ENCODE measurements around the gene UGT2B7. TPM values are rescaled to one million over a fixed set of nuclear protein-coding genes. Genes with fewer than 3 reads are reported as not detected.
A peak's percentile ranks its signal among the peaks of the same experiment; 100 is the strongest.
"Not testable (repeated sequence)": the region's sequence is repeated elsewhere in the genome, so short reads cannot be mapped to it uniquely, and the experiment has no call there.

Gene UGT2B7
- total and polyA plus RNA-seq, 2 of the 13 experiments (the other 11 are each of a cell fraction or from before 2014, with no cell fraction given) = 26.8 to 41.8 TPM

DNA sequence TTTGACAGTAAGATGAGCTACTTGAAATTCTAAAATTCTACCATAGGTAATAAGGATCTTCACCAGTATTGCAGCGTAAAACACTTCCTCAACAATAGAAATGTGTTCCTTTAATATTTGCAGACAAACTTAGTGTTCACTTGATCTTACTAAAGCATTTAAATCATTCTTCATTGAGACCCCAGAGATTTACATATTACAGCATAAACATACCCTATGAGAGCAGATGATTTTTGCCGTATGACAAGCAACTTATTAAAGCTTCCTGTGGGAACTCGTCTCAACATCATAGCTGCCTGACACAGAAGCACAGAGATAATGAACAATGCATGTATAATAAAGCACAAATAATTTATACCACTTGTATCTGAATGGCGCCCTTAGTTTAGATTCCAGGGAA lies 3.6 kb downstream of the UGT2B7 start:
- POLR2A ChIA-PET = no interaction called here
- H3K79me2 ChIP-seq (ENCODE audit: insufficient read depth, low read length) = no peaks in the 10 kb centered on the region
- FAIRE-seq (no peak), ATAC-seq (no peak), DNase-seq (ENCODE audit: low spot score) (no peak)
- no peaks in the 10 kb centered on the region for H3K9me3 ChIP-seq (ENCODE audit: low read length)
- 96% methylated on average over 4 of the region's 4 CpGs for WGBS (ENCODE audit: low lambda C conversion rate)
- no peaks in the 10 kb centered on the region for H3K27me3 ChIP-seq (ENCODE audit: control insufficient read depth in 1 of 2, insufficient read depth in 2 of 2, low read length in 2 of 2)
- peak overlapping the region; percentile 72 for H3K27ac ChIP-seq (ENCODE audit: extremely low read length, insufficient read depth, low read length)
- H3K4me1 ChIP-seq (ENCODE audit: insufficient read depth, low read length) = peaks cover 97% of the 10 kb centered on the region
- BruUV-seq (replicated peaks) = no TSS peak
- H3K9ac ChIP-seq (ENCODE audit: insufficient read depth, low read depth, low read length) = no peak overlapping the region
- intact Hi-C loops (cut with micrococcal nuclease; ENCODE audit: unreplicated experiment) = loop anchor here (2.0 to 5.0 kb wide), 3 partner anchors 67 to 367 kb away; no protein-coding TSS in a partner anchor
- no peak overlapping the region for H3K4me2 ChIP-seq (ENCODE audit: low read depth, low read length)
- no peak for TF ChIP-seq RAD21 (CRISPR knock-in tag; IDR thresholded peaks at IDR 0.05)
- H2AFZ ChIP-seq (ENCODE audit: low read length) = no peak overlapping the region
- CTCF ChIA-PET (ENCODE audit: low intra/inter-chr PET ratio, low total read pairs) = no interaction called here
- no peaks in the 10 kb centered on the region for H3K36me3 ChIP-seq (replicated peaks in 1 of 2; ENCODE audit: control insufficient read depth in 1 of 2, insufficient read depth in 2 of 2, low read length in 2 of 2)
- H4K20me1 ChIP-seq (ENCODE audit: insufficient read depth, low read length) = no peaks in the 10 kb centered on the region
- H3K4me3 ChIP-seq (replicated peaks in 1 of 3; ENCODE audit: insufficient read depth in 1 of 3, low read depth in 2 of 3, low read length in 3 of 3) = no peak overlapping the region
- in situ Hi-C loops (cut with HindIII; ENCODE audit: extremely low pct_ligation_motif_present, low pct_unique_long_range_greater_than_20kb) = no loop called here

DNA sequence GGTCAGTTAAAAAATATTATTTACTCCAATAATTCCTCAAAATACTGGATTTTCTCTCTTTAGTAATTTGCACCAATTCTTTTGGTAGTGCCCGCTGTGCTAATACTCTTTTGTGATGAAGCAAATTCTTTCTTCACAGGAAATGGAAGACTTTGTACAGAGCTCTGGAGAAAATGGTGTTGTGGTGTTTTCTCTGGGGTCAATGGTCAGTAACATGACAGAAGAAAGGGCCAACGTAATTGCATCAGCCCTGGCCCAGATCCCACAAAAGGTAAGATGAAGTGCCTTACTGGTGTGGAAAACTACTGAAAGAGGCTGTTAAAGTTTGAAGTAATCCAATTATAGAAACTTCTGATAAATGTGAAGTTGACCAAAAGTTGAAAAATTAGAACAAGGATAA lies 6.4 kb downstream of the UGT2B7 start:
- H3K79me2 ChIP-seq (ENCODE audit: insufficient read depth, low read length); H3K9me3 ChIP-seq (ENCODE audit: low read length); CTCF ChIA-PET (ENCODE audit: low intra/inter-chr PET ratio, low total read pairs); in situ Hi-C loops (cut with HindIII; ENCODE audit: extremely low pct_ligation_motif_present, low pct_unique_long_range_greater_than_20kb); BruUV-seq (replicated peaks); H3K36me3 ChIP-seq (replicated peaks in 1 of 2; ENCODE audit: control insufficient read depth in 1 of 2, insufficient read depth in 2 of 2, low read length in 2 of 2); H3K4me3 ChIP-seq (replicated peaks in 1 of 3; ENCODE audit: insufficient read depth in 1 of 3, low read depth in 2 of 3, low read length in 3 of 3); H3K9ac ChIP-seq (ENCODE audit: insufficient read depth, low read depth, low read length); H2AFZ ChIP-seq (ENCODE audit: low read length); H4K20me1 ChIP-seq (ENCODE audit: insufficient read depth, low read length); H3K27me3 ChIP-seq (ENCODE audit: control insufficient read depth in 1 of 2, insufficient read depth in 2 of 2, low read length in 2 of 2); TF ChIP-seq CREB1 (IDR thresholded peaks at IDR 0.05): not testable (repeated sequence)
- 6% methylated on average over 2 of the region's 2 CpGs for WGBS (ENCODE audit: low lambda C conversion rate)
- Histone ChIP-seq H3K27ac (ENCODE audit: extremely low read length, insufficient read depth, low read length) (peak overlapping the region; percentile 73), H3K4me2 (ENCODE audit: low read depth, low read length) (peak overlapping the region; percentile 22; the same call in 1 of the 2 replicates), H3K4me1 (ENCODE audit: insufficient read depth, low read length) (peaks cover 77% of the 10 kb centered on the region)
- FAIRE-seq (peak; percentile 40), ATAC-seq (peak; percentile 81), DNase-seq (ENCODE audit: low spot score) (peak; percentile 89)
- intact Hi-C loops (cut with micrococcal nuclease; ENCODE audit: unreplicated experiment) = loop anchor here (1.0 kb wide), 1 partner anchor 446 kb away; no protein-coding TSS in a partner anchor
- POLR2A ChIA-PET = interaction anchor here (1.0 to 2.2 kb wide), 5 partner anchors 45 to 370 kb away, joined by 3 to 8 read pairs (median 4); partner anchors contain the start of gene UGT2A3
- TF ChIP-seq RARA (CRISPR knock-in tag; IDR thresholded peaks at IDR 0.05) (peak; percentile 81), ZNF614 (CRISPR knock-in tag; IDR thresholded peaks at IDR 0.05; ENCODE audit: borderline replicate concordance) (peak; percentile 32; the same call in 1 of the 2 replicates), MIXL1 (CRISPR knock-in tag; IDR thresholded peaks at IDR 0.05) (peak; percentile 94), YEATS2 (CRISPR knock-in tag; IDR thresholded peaks at IDR 0.05; ENCODE audit: borderline replicate concordance) (peak; percentile 44; the same call in 1 of the 2 replicates), CREB1 (CRISPR knock-in tag; IDR thresholded peaks at IDR 0.05) (peak; percentile 66; the same call in 1 of the 2 replicates), NR2F1 (CRISPR knock-in tag; IDR thresholded peaks at IDR 0.05) (peak; percentile 81 to 94)
- TF ChIP-seq, protein P1, sequence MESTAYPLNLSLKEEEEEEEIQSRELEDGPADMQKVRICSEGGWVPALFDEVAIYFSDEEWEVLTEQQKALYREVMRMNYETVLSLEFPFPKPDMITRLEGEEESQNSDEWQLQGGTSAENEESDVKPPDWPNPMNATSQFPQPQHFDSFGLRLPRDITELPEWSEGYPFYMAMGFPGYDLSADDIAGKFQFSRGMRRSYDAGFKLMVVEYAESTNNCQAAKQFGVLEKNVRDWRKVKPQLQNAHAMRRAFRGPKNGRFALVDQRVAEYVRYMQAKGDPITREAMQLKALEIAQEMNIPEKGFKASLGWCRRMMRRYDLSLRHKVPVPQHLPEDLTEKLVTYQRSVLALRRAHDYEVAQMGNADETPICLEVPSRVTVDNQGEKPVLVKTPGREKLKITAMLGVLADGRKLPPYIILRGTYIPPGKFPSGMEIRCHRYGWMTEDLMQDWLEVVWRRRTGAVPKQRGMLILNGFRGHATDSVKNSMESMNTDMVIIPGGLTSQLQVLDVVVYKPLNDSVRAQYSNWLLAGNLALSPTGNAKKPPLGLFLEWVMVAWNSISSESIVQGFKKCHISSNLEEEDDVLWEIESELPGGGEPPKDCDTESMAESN (CRISPR knock-in tag; conservative IDR thresholded peaks at IDR 0.05) = 0 out of 2 replicates have a peak, but pooled peaks have one; percentile 20
- TF ChIP-seq, protein P2, sequence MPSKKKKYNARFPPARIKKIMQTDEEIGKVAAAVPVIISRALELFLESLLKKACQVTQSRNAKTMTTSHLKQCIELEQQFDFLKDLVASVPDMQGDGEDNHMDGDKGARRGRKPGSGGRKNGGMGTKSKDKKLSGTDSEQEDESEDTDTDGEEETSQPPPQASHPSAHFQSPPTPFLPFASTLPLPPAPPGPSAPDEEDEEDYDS (CRISPR knock-in tag; IDR thresholded peaks at IDR 0.05) = peak; percentile 23; the same call in 1 of the 2 replicates
- TF ChIP-seq, protein P3, sequence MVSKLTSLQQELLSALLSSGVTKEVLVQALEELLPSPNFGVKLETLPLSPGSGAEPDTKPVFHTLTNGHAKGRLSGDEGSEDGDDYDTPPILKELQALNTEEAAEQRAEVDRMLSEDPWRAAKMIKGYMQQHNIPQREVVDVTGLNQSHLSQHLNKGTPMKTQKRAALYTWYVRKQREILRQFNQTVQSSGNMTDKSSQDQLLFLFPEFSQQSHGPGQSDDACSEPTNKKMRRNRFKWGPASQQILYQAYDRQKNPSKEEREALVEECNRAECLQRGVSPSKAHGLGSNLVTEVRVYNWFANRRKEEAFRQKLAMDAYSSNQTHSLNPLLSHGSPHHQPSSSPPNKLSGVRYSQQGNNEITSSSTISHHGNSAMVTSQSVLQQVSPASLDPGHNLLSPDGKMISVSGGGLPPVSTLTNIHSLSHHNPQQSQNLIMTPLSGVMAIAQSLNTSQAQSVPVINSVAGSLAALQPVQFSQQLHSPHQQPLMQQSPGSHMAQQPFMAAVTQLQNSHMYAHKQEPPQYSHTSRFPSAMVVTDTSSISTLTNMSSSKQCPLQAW (CRISPR knock-in tag; IDR thresholded peaks at IDR 0.05) = peak; percentile 58; the same call in 1 of the 2 replicates
- TF ChIP-seq, protein P4, sequence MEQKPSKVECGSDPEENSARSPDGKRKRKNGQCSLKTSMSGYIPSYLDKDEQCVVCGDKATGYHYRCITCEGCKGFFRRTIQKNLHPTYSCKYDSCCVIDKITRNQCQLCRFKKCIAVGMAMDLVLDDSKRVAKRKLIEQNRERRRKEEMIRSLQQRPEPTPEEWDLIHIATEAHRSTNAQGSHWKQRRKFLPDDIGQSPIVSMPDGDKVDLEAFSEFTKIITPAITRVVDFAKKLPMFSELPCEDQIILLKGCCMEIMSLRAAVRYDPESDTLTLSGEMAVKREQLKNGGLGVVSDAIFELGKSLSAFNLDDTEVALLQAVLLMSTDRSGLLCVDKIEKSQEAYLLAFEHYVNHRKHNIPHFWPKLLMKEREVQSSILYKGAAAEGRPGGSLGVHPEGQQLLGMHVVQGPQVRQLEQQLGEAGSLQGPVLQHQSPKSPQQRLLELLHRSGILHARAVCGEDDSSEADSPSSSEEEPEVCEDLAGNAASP (CRISPR knock-in tag; IDR thresholded peaks at IDR 0.05; ENCODE audit: borderline replicate concordance) = peak; percentile 56; the same call in 1 of the 2 replicates
